Liver (tissue), 9 donors: Measurements from ENCODE around the gene RETN. TPM values are rescaled to one million over a fixed set of nuclear protein-coding genes. Genes with fewer than 3 reads are reported as not detected.

Experiments used
- DNase-seq: peaks from one replicate; pipeline ENCODE4 v3.0.0-alpha.2; 2017; ENCODE audit warnings: low spot score
- H3K27ac ChIP-seq, 2 donors: one replicate each; pipeline ENCODE4 v1.7.0; 2013; ENCODE audit warnings: inconsistent platforms in 2 of 2, low read length in 2 of 2, control low read depth in 1 of 2, low read depth in 1 of 2, mild to moderate bottlenecking in 1 of 2
- H3K27me3 ChIP-seq, 4 donors: one replicate each; pipeline versions ENCODE4 v1.6.1 to v1.7.0; 2013; ENCODE audit warnings: low read length in 3 of 4, inconsistent platforms in 1 of 4, mild to moderate bottlenecking in 1 of 4, moderate library complexity in 1 of 4; ENCODE audit not compliant: control insufficient read depth in 4 of 4, insufficient read depth in 4 of 4
- H3K36me3 ChIP-seq, 4 donors: one replicate each; pipeline versions ENCODE4 v1.6.1 to v1.7.0; 2013; ENCODE audit warnings: low read length in 3 of 4, mild to moderate bottlenecking in 3 of 4, low read depth in 1 of 4, moderate library complexity in 1 of 4; ENCODE audit not compliant: control insufficient read depth in 4 of 4, insufficient read depth in 3 of 4
- H3K4me1 ChIP-seq, 4 donors: one replicate each; pipeline versions ENCODE4 v1.6.1 to v1.7.0; 2013; ENCODE audit warnings: low read length in 3 of 4, mild to moderate bottlenecking in 3 of 4, moderate library complexity in 1 of 4; ENCODE audit not compliant: control insufficient read depth in 4 of 4, insufficient read depth in 4 of 4
- H3K4me3 ChIP-seq, 3 donors: one replicate each; pipeline versions ENCODE4 v1.6.1 to v1.7.0; 2013; ENCODE audit warnings: low read length in 3 of 3, control low read depth in 1 of 3, low read depth in 1 of 3, mild to moderate bottlenecking in 1 of 3
- H3K9ac ChIP-seq, 2 donors: one replicate each; pipeline ENCODE4 v1.7.0; 2013; ENCODE audit warnings: low read length in 2 of 2, mild to moderate bottlenecking in 2 of 2, moderate library complexity in 2 of 2, control low read depth in 1 of 2, low read depth in 1 of 2
- H3K9me3 ChIP-seq, 4 donors: one replicate each; pipeline versions ENCODE4 v1.6.1 to v1.7.0; 2013; ENCODE audit warnings: low read length in 3 of 4; ENCODE audit not compliant: control insufficient read depth in 4 of 4
- EGR1 ChIP-seq, 2 donors: IDR thresholded peaks; 2 replicates each; pipeline ENCODE4 v1.6.1; 2016 to 2018; ENCODE audit warnings: antibody characterized with exemption in 2 of 2, low read depth in 2 of 2
- FOXA1 ChIP-seq: IDR thresholded peaks from 2 replicates; pipeline ENCODE4 v1.6.1; 2016; ENCODE audit warnings: antibody characterized with exemption
- FOXA2 ChIP-seq: IDR thresholded peaks from 2 replicates; pipeline ENCODE4 v1.6.1; 2016; ENCODE audit warnings: antibody characterized with exemption
- GABPA ChIP-seq, 2 donors: IDR thresholded peaks in 1 of 2; conservative IDR thresholded peaks in 1 of 2; 2 replicates each; pipeline ENCODE4 v1.6.1; 2016; ENCODE audit warnings: antibody characterized with exemption in 2 of 2, mild to moderate bottlenecking in 1 of 2, moderate library complexity in 1 of 2
- HNF4A ChIP-seq, 2 donors: conservative IDR thresholded peaks; 2 replicates each; pipeline ENCODE4 v1.6.1; 2016; ENCODE audit warnings: antibody characterized with exemption in 2 of 2, mild to moderate bottlenecking in 2 of 2
- HNF4G ChIP-seq: IDR thresholded peaks from 2 replicates; pipeline ENCODE4 v1.6.1; 2016; ENCODE audit warnings: antibody characterized with exemption
- NR2F2 ChIP-seq: IDR thresholded peaks from 2 replicates; pipeline ENCODE4 v1.6.1; 2016; ENCODE audit warnings: antibody characterized with exemption
- RAD21 ChIP-seq, 2 donors: IDR thresholded peaks; 2 replicates each; pipeline ENCODE4 v1.6.1; 2016; ENCODE audit warnings: antibody characterized with exemption in 2 of 2, mild to moderate bottlenecking in 2 of 2
- RXRA ChIP-seq, 2 donors: IDR thresholded peaks; 2 replicates each; pipeline ENCODE4 v1.6.1; 2017 to 2018; ENCODE audit warnings: antibody characterized with exemption in 2 of 2, mild to moderate bottlenecking in 1 of 2
- SP1 ChIP-seq: IDR thresholded peaks from 2 replicates; pipeline ENCODE4 v1.6.1; 2018; ENCODE audit warnings: antibody characterized with exemption, mild to moderate bottlenecking
- TAF1 ChIP-seq: conservative IDR thresholded peaks from 2 replicates; pipeline ENCODE4 v1.6.1; 2016; ENCODE audit warnings: antibody characterized with exemption, mild to moderate bottlenecking
- YY1 ChIP-seq: IDR thresholded peaks from 2 replicates; pipeline ENCODE4 v1.6.1; 2016; ENCODE audit warnings: antibody characterized with exemption, mild to moderate bottlenecking
- WGBS: extraction: QIAGEN DNeasy Blood & Tissue Kit; methylation state at CpG from one replicate; pipeline ENCODE4 v1.1.7; 2013; 5-methylcytosine and 5-hydroxymethylcytosine counted together
- polyA plus RNA-seq, 2 donors: library from polyadenylated mRNA; stranded (reverse) in 1 of 2; unstranded in 1 of 2; fragments of 200-250 nt in 1 of 2; fragments of >200 nt in 1 of 2; fragmentation: Nextera tagmentation in 1 of 2; extraction: Ambion mirVana in 1 of 2; gene quantifications; one replicate each; pipeline versions ENCODE4 v1.2.1 to v1.2.3, GENCODE V29; 2013 to 2015
- total RNA-seq, 2 donors: library from RNA; depleted of rRNA; stranded (reverse); fragments of >200 nt; gene quantifications; one replicate each; pipeline ENCODE4 v1.2.3, GENCODE V29; 2014
- TF ChIP-seq, protein P1 (sequence below): IDR thresholded peaks from 2 replicates; pipeline ENCODE4 v1.6.1; 2016; ENCODE audit warnings: antibody characterized with exemption
- TF ChIP-seq, protein P2 (sequence below): IDR thresholded peaks from 2 replicates; pipeline ENCODE4 v1.6.1; 2016; ENCODE audit warnings: antibody characterized with exemption, mild to moderate bottlenecking
- TF ChIP-seq, protein P3 (sequence below): fragments of 150-350 bp; IDR thresholded peaks from 2 replicates; pipeline ENCODE4 v1.5.1; 2017; ENCODE audit warnings: improper control_type of control experiment, low read depth, low read length; ENCODE audit not compliant: missing input control
- TF ChIP-seq, protein P4 (sequence below): IDR thresholded peaks from 2 replicates; pipeline ENCODE4 v1.6.1; 2016; ENCODE audit warnings: antibody characterized with exemption
- TF ChIP-seq, protein P5 (sequence below): IDR thresholded peaks from 2 replicates; pipeline ENCODE4 v1.6.1; 2016; ENCODE audit warnings: antibody characterized with exemption
- donor health status: healthy.
- donor health status: healthy.
- donor health status: healthy.
- donor health status: healthy.
- donor health status: healthy.

RETN gene
- total and polyA plus RNA-seq, 4 donors: 1.9 to 11.5 TPM; not detected in 2

DNA sequence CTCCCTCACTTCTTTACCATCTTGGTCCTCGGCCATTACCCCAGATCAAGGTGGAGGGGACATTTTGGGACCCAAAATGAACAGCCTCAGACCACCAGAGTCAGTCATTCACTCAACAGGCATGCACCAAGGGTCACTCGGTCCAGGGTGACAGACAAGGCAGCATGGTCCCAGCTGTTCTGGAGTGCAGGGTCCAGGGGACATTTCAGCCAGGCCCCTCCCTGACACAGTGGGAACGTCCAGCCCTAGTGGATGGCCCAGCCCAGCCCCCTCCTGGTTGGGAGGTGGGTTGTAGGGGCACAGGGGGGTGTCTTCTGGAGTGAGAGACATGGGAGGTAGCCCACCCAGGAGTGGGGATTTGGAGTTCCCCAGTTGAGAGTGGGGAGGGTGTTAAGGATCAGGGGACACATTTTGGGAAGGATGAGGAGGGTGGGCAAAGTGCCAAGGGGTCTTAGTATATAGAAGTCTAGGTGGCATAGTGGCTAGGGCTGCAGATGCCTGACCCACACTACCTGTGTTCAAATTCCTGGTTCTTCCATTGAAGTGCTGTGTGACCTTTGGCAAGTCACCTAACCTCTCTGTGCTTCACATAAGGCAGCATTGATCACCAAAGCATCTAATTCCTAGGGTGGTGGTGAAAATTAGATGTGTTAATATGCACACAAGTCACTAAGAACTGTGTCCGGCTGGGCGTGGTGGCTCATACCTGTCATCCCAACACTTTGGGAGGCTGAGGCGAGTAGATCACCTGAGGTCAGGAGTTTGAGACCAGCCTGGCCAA, 35.6 kb downstream of the RETN start:
- Histone ChIP-seq H3K4me1 (no peaks in the 10 kb centered on the region), H3K9me3 (no peaks in the 10 kb centered on the region), H3K4me3 (no peak overlapping the region), H3K27ac (no peak overlapping the region), H3K36me3 (no peaks in the 10 kb centered on the region), H3K27me3 (no peaks in the 10 kb centered on the region), H3K9ac (no peak overlapping the region)
- no peak for DNase-seq
- 75% methylated on average over 6 of the region's 6 CpGs for WGBS
- no peak for TF ChIP-seq NR2F2
- no peak for TF ChIP-seq RAD21 (IDR thresholded peaks at IDR 0.05)
- no peak for TF ChIP-seq RXRA (IDR thresholded peaks at IDR 0.05)
- TF ChIP-seq TAF1: no peak
- TF ChIP-seq, protein P1, sequence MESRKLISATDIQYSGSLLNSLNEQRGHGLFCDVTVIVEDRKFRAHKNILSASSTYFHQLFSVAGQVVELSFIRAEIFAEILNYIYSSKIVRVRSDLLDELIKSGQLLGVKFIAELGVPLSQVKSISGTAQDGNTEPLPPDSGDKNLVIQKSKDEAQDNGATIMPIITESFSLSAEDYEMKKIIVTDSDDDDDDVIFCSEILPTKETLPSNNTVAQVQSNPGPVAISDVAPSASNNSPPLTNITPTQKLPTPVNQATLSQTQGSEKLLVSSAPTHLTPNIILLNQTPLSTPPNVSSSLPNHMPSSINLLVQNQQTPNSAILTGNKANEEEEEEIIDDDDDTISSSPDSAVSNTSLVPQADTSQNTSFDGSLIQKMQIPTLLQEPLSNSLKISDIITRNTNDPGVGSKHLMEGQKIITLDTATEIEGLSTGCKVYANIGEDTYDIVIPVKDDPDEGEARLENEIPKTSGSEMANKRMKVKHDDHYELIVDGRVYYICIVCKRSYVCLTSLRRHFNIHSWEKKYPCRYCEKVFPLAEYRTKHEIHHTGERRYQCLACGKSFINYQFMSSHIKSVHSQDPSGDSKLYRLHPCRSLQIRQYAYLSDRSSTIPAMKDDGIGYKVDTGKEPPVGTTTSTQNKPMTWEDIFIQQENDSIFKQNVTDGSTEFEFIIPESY: no peak
- TF ChIP-seq SP1: no peak
- no peak for TF ChIP-seq HNF4A (conservative IDR thresholded peaks at IDR 0.05)
- TF ChIP-seq, protein P2, sequence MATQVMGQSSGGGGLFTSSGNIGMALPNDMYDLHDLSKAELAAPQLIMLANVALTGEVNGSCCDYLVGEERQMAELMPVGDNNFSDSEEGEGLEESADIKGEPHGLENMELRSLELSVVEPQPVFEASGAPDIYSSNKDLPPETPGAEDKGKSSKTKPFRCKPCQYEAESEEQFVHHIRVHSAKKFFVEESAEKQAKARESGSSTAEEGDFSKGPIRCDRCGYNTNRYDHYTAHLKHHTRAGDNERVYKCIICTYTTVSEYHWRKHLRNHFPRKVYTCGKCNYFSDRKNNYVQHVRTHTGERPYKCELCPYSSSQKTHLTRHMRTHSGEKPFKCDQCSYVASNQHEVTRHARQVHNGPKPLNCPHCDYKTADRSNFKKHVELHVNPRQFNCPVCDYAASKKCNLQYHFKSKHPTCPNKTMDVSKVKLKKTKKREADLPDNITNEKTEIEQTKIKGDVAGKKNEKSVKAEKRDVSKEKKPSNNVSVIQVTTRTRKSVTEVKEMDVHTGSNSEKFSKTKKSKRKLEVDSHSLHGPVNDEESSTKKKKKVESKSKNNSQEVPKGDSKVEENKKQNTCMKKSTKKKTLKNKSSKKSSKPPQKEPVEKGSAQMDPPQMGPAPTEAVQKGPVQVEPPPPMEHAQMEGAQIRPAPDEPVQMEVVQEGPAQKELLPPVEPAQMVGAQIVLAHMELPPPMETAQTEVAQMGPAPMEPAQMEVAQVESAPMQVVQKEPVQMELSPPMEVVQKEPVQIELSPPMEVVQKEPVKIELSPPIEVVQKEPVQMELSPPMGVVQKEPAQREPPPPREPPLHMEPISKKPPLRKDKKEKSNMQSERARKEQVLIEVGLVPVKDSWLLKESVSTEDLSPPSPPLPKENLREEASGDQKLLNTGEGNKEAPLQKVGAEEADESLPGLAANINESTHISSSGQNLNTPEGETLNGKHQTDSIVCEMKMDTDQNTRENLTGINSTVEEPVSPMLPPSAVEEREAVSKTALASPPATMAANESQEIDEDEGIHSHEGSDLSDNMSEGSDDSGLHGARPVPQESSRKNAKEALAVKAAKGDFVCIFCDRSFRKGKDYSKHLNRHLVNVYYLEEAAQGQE: no peak
- TF ChIP-seq YY1: no peak
- TF ChIP-seq FOXA2: no peak
- TF ChIP-seq GABPA (IDR thresholded peaks at IDR 0.05 in 1 of 2, conservative IDR thresholded peaks at IDR 0.05 in 1 of 2): no peak
- TF ChIP-seq, protein P3, sequence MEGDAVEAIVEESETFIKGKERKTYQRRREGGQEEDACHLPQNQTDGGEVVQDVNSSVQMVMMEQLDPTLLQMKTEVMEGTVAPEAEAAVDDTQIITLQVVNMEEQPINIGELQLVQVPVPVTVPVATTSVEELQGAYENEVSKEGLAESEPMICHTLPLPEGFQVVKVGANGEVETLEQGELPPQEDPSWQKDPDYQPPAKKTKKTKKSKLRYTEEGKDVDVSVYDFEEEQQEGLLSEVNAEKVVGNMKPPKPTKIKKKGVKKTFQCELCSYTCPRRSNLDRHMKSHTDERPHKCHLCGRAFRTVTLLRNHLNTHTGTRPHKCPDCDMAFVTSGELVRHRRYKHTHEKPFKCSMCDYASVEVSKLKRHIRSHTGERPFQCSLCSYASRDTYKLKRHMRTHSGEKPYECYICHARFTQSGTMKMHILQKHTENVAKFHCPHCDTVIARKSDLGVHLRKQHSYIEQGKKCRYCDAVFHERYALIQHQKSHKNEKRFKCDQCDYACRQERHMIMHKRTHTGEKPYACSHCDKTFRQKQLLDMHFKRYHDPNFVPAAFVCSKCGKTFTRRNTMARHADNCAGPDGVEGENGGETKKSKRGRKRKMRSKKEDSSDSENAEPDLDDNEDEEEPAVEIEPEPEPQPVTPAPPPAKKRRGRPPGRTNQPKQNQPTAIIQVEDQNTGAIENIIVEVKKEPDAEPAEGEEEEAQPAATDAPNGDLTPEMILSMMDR: no peak
- no peak for TF ChIP-seq FOXA1
- no peak for TF ChIP-seq EGR1 (IDR thresholded peaks at IDR 0.05; ENCODE audit: low read depth in 2 of 2)
- TF ChIP-seq, protein P4, sequence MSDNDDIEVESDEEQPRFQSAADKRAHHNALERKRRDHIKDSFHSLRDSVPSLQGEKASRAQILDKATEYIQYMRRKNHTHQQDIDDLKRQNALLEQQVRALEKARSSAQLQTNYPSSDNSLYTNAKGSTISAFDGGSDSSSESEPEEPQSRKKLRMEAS: no peak
- TF ChIP-seq, protein P5, sequence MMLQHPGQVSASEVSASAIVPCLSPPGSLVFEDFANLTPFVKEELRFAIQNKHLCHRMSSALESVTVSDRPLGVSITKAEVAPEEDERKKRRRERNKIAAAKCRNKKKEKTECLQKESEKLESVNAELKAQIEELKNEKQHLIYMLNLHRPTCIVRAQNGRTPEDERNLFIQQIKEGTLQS: no peak
- TF ChIP-seq HNF4G: no peak
